GM18507 (cell line): Measurements from ENCODE around the gene UBTD1.
A peak's percentile ranks its signal among the peaks of the same experiment; 100 is the strongest.
"Not testable (repeated sequence)": the region's sequence is repeated elsewhere in the genome, so short reads cannot be mapped to it uniquely, and the experiment has no call there.

Source experiments
- DNase-seq: peaks from one replicate; pipeline ENCODE4 v3.0.0; 2011; ENCODE audit warnings: low read depth; ENCODE audit not compliant: insufficient read length; ENCODE audit errors: extremely low spot score
- FAIRE-seq: peaks from 2 replicates; lab custom pipeline; 2011; peaks lifted over from hg19 to GRCh38; lab: Jason Lieb, UNC

UBTD1 gene

GRCh38 chr10:97575127-97575668 lies 76.5 kb downstream of the UBTD1 start:
- no peak for FAIRE-seq

GRCh38 chr10:97576487-97576886 lies 77.8 kb downstream of the UBTD1 start:
- FAIRE-seq, DNase-seq: not testable (repeated sequence)

More at GRCh38 chr10:97575127-97575668, 76.5 kb downstream of the UBTD1 start:
- DNase-seq = no peak

- FAIRE-seq (no peak), DNase-seq (no peak)
Observed at GRCh38 chr10:97577701-97578100, 79.0 kb downstream of the UBTD1 start.

- DNase-seq (no peak), FAIRE-seq (no peak)
Observed at GRCh38 chr10:97578171-97578844, 79.6 kb downstream of the UBTD1 start.

- DNase-seq (no peak), FAIRE-seq (no peak)
Observed at GRCh38 chr10:97580421-97581367, 82.0 kb downstream of the UBTD1 start.

GRCh38 chr10:97582169-97582568 lies 83.4 kb downstream of the UBTD1 start:
- no peak for DNase-seq
- FAIRE-seq = no peak

GRCh38 chr10:97583476-97583875 lies 84.8 kb downstream of the UBTD1 start:
- DNase-seq = no peak
- no peak for FAIRE-seq

- FAIRE-seq (peak; percentile 79), DNase-seq (peak; percentile 59)
Observed at GRCh38 chr10:97584060-97584797, 85.5 kb downstream of the UBTD1 start, which contains the start of gene HOGA1. Gene HOGA1, plus strand, starts transcription at chr10:97584389. Its CDS starts 315 bp downstream, at chr10:97584704.

GRCh38 chr10:97584798-97585438 lies 86.2 kb downstream of the UBTD1 start:
- FAIRE-seq (peak; percentile 29), DNase-seq (no peak)

GRCh38 chr10:97585439-97585811 lies 86.7 kb downstream of the UBTD1 start:
- FAIRE-seq (no peak), DNase-seq (no peak)

GRCh38 chr10:97587183-97587582 lies 88.5 kb downstream of the UBTD1 start:
- no peak for DNase-seq
- no peak for FAIRE-seq

- no peak for DNase-seq
- FAIRE-seq = no peak
Observed at GRCh38 chr10:97589479-97589878, 90.8 kb downstream of the UBTD1 start, which contains the start of gene C10orf62. Gene C10orf62, plus strand, starts transcription at chr10:97589721. Its CDS starts 177 bp downstream, at chr10:97589898.

GRCh38 chr10:97590082-97590747 lies 91.5 kb downstream of the UBTD1 start:
- no peak for DNase-seq
- FAIRE-seq = no peak

- DNase-seq = no peak
- FAIRE-seq = no peak
Observed at GRCh38 chr10:97590748-97591495, 92.2 kb downstream of the UBTD1 start.

GRCh38 chr10:97593421-97593820 lies 94.7 kb downstream of the UBTD1 start:
- DNase-seq (no peak), FAIRE-seq (no peak)

GRCh38 chr10:97596101-97597082 lies 97.7 kb downstream of the UBTD1 start:
- FAIRE-seq = no peak
- DNase-seq = no peak

- no peak for FAIRE-seq
- DNase-seq = no peak
Observed at GRCh38 chr10:97597778-97598177, 99.1 kb downstream of the UBTD1 start.
